Body of pancreas (tissue), 4 donors: Measurements from ENCODE around the gene MRE11.

Source experiments
- POLR2A ChIP-seq, 3 donors: fragments of 450-650 bp; IDR thresholded peaks; one replicate each; pipeline ENCODE4 v1.6.1; 2016; ENCODE audit warnings: antibody characterized with exemption in 3 of 3, mild to moderate bottlenecking in 2 of 3
- TF ChIP-seq, protein P1 (sequence below), 7 experiments: fragments of 450-650 bp in 4 of 7; fragments of 200-600 bp in 3 of 7; sonication (generic) in 3 of 7; IDR thresholded peaks; one replicate each; pipeline ENCODE4 v1.5.1; 2016 to 2019; ENCODE audit warnings: antibody characterized with exemption in 7 of 7

DNA sequence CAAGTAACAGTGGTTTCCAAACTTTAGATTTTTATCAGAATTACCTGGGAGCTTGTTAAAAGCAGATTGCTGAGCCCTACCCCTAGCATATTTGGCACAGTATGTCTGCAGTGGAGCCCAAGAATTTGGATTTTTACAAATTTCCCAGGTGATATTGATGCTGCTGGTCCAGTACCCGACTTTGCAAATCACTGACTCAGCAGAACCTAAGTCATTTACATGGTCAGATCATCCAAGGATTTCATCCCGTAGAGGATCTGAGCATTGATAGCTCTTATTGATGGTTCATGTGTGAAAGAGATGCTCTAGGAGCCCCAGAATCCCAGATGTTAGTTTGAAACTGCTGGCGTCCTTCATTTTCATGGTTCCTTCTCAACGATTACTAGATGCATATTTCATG lies 24.7 kb upstream of the MRE11 start:
- TF ChIP-seq, protein P1, sequence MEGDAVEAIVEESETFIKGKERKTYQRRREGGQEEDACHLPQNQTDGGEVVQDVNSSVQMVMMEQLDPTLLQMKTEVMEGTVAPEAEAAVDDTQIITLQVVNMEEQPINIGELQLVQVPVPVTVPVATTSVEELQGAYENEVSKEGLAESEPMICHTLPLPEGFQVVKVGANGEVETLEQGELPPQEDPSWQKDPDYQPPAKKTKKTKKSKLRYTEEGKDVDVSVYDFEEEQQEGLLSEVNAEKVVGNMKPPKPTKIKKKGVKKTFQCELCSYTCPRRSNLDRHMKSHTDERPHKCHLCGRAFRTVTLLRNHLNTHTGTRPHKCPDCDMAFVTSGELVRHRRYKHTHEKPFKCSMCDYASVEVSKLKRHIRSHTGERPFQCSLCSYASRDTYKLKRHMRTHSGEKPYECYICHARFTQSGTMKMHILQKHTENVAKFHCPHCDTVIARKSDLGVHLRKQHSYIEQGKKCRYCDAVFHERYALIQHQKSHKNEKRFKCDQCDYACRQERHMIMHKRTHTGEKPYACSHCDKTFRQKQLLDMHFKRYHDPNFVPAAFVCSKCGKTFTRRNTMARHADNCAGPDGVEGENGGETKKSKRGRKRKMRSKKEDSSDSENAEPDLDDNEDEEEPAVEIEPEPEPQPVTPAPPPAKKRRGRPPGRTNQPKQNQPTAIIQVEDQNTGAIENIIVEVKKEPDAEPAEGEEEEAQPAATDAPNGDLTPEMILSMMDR (IDR thresholded peaks at IDR 0.05) = no peak
- no peak for TF ChIP-seq POLR2A (IDR thresholded peaks at IDR 0.05)
